KMS-11 (cell line): ENCODE measurements around the gene DAPK3.
"Not testable (repeated sequence)": the region's sequence is repeated elsewhere in the genome, so short reads cannot be mapped to it uniquely, and the experiment has no call there.

Experiments
- H2AFZ ChIP-seq: fragments of 200-600 bp; sonication (generic); 2 replicates; pipeline ENCODE4 v1.6.1; 2016; ENCODE audit warnings: antibody characterized with exemption, mixed run types, low read depth
- H3K27ac ChIP-seq: fragments of 200-600 bp; sonication (generic); 2 replicates; pipeline ENCODE4 v1.6.1; 2016; ENCODE audit warnings: mild to moderate bottlenecking, mixed run types
- H3K27me3 ChIP-seq: fragments of 200-600 bp; sonication (generic); 2 replicates; pipeline ENCODE4 v1.6.1; 2017; ENCODE audit warnings: mild to moderate bottlenecking, low read depth, mixed run types, moderate library complexity; ENCODE audit not compliant: insufficient read depth
- H3K36me3 ChIP-seq: fragments of 200-600 bp; sonication (generic); 2 replicates; pipeline ENCODE4 v1.6.1; 2017; ENCODE audit warnings: mild to moderate bottlenecking, mixed run types; ENCODE audit not compliant: insufficient read depth
- H3K4me1 ChIP-seq: fragments of 200-600 bp; sonication (generic); 2 replicates; pipeline ENCODE4 v1.6.1; 2016; ENCODE audit warnings: mild to moderate bottlenecking, low read depth, mixed run types; ENCODE audit not compliant: poor library complexity, severe bottlenecking
- H3K4me2 ChIP-seq: fragments of 200-600 bp; sonication (generic); 2 replicates; pipeline ENCODE4 v1.7.0; 2016; ENCODE audit warnings: mild to moderate bottlenecking, mixed run types
- H3K4me3 ChIP-seq: fragments of 200-600 bp; sonication (generic); IDR thresholded peaks from 2 replicates; pipeline ENCODE4 v1.6.1; 2017; ENCODE audit warnings: low read depth, low read length, mixed read lengths; ENCODE audit not compliant: insufficient read depth
- H3K79me2 ChIP-seq: fragments of 200-600 bp; sonication (generic); 2 replicates; pipeline ENCODE4 v1.6.1; 2016; ENCODE audit warnings: low read depth, mixed run types; ENCODE audit not compliant: insufficient read depth
- H3K9ac ChIP-seq: fragments of 200-600 bp; sonication (generic); 2 replicates; pipeline ENCODE4 v1.6.1; 2016; ENCODE audit warnings: mild to moderate bottlenecking, mixed run types
- H4K20me1 ChIP-seq: fragments of 200-600 bp; sonication (generic); 2 replicates; pipeline ENCODE4 v1.6.1; 2016; ENCODE audit warnings: mild to moderate bottlenecking, mixed run types; ENCODE audit not compliant: insufficient read depth
- TF ChIP-seq, protein P1 (sequence below): fragments of 200-600 bp; sonication (generic); conservative IDR thresholded peaks from 2 replicates; pipeline ENCODE4 v1.6.1; 2017; ENCODE audit warnings: low read depth, mild to moderate bottlenecking, antibody characterized with exemption, low read length, moderate library complexity, mixed read lengths

Gene DAPK3

DNA sequence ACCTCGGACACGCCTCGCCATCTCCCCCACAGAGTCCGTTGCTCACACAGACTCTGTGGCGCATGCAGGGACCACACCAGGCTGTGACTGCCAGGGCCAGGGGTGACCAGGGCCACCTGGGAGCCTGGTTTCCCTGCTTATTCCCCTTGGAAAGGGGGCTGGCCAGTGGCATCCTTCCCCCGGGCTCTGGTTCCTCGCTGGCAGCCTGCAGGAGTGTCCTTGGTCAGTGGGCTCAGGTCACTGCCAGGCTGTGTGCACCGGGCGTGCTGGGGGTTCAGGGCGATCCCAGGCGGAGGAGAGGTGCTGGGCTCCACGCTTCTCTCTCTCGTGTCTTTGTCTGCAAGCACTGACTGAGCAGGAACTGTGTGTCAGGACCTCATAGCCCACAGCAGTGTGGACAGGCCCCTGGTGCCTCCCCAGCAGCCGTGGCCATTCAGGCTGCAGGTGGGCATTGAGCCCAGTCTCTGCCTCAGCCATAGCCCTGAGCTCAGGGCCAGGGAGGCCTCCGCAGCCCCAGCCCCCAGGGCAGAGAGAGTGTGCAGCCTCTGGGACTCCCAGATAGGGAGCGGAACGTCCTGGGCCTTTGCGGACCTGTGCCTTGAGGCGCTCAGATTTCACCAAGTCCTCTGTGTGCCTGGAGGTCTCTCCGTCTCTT is 43.1 kb upstream of the DAPK3 start:
- H3K9ac ChIP-seq, result no peak overlapping the region
- peaks cover 6% of the 10 kb centered on the region for H3K4me1 ChIP-seq
- H3K4me2 ChIP-seq, result no peak overlapping the region
- no peaks in the 10 kb centered on the region for H4K20me1 ChIP-seq
- TF ChIP-seq, protein P1, sequence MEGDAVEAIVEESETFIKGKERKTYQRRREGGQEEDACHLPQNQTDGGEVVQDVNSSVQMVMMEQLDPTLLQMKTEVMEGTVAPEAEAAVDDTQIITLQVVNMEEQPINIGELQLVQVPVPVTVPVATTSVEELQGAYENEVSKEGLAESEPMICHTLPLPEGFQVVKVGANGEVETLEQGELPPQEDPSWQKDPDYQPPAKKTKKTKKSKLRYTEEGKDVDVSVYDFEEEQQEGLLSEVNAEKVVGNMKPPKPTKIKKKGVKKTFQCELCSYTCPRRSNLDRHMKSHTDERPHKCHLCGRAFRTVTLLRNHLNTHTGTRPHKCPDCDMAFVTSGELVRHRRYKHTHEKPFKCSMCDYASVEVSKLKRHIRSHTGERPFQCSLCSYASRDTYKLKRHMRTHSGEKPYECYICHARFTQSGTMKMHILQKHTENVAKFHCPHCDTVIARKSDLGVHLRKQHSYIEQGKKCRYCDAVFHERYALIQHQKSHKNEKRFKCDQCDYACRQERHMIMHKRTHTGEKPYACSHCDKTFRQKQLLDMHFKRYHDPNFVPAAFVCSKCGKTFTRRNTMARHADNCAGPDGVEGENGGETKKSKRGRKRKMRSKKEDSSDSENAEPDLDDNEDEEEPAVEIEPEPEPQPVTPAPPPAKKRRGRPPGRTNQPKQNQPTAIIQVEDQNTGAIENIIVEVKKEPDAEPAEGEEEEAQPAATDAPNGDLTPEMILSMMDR, result no peak
- H3K27me3 ChIP-seq, result no peaks in the 10 kb centered on the region
- H2AFZ ChIP-seq, result no peak overlapping the region
- H3K79me2 ChIP-seq, result peaks cover 18% of the 10 kb centered on the region; the same call in 1 of the 2 replicates
- no peaks in the 10 kb centered on the region for H3K36me3 ChIP-seq
- H3K27ac ChIP-seq, result no peak overlapping the region
- H3K4me3 ChIP-seq, result no peak overlapping the region

DNA sequence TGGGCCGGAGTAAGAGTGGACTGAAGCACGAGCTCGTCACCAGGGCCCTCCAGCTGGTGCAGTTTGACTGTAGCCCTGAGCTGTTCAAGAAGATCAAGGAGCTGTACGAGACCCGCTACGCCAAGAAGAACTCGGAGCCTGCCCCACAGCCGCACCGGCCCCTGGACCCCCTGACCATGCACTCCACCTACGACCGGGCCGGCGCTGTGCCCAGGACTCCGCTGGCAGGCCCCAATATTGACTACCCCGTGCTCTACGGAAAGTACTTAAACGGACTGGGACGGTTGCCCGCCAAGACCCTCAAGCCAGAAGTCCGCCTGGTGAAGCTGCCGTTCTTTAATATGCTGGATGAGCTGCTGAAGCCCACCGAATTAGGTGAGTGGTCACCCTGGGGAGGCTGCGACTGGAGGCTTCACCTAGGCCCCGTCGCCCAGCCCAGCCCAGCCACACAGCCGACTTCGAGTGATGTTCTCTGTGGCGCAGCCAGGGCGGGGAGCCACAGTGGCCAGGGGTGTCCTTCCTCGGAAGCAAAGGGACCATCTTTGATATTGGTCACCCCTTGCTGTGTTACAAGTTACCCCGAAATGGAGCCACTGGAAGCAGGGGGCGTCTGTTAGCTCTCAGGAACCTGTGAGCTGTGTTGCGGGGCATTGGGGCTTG is 42.2 kb upstream of the DAPK3 start:
- H3K27me3 ChIP-seq, result no peaks in the 10 kb centered on the region
- no peak overlapping the region for H3K4me2 ChIP-seq
- peaks cover 12% of the 10 kb centered on the region for H3K4me1 ChIP-seq
- no peaks in the 10 kb centered on the region for H4K20me1 ChIP-seq
- TF ChIP-seq, protein P1, result no peak
- H3K79me2 ChIP-seq, result peaks cover 25% of the 10 kb centered on the region; the same call in 1 of the 2 replicates
- H2AFZ ChIP-seq, result no peak overlapping the region
- no peak overlapping the region for H3K27ac ChIP-seq
- H3K36me3 ChIP-seq, result no peaks in the 10 kb centered on the region
- H3K4me3 ChIP-seq, result no peak overlapping the region
- H3K9ac ChIP-seq, result no peak overlapping the region

DNA sequence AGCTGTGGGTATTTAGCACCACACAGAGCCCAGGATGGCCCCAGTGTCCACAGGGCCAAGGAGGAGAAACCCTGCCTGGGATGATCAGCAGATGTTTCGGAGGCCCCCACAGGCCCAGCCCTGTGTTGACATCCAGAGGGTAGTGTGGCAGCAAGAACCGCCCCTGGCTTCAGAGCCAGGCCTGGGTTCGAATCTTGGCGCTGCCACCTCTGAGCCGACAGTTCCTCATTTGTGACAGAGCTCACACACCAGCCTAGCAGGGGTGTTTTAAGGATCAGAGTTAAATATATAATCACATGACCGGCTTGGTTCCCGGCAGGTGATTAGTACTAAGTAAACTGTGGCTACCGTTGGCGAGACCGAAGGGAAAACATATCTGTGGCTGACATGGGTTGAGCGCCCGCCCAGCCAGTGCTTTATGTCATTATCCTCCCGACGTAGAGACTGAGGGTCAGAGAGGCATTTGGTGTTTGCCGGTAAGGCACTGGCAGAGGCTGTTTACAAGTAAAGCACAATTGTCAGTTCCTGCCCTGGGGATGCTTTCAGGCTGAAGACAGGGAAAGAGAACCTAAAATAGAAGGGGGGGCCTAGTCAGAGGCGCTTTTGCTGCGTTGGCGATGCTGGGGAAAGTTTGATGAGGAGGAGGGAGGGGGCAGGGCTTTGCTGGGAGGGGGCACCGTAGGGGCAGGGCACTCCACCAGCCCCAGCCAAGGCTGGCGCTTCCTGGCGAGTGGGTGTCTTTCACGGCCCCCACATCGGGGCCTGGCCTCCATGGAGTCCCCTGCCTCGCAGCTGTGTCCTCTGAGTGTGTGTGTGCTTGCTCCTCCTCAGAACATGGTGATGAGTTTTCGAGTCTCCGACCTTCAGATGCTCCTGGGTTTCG is 41.4 kb upstream of the DAPK3 start:
- no peak overlapping the region for H3K4me2 ChIP-seq
- no peak overlapping the region for H3K9ac ChIP-seq
- H3K4me1 ChIP-seq, result peaks cover 12% of the 10 kb centered on the region
- no peak overlapping the region for H3K27ac ChIP-seq
- no peaks in the 10 kb centered on the region for H3K36me3 ChIP-seq
- no peak overlapping the region for H3K4me3 ChIP-seq
- no peak overlapping the region for H2AFZ ChIP-seq
- TF ChIP-seq, protein P1, result no peak
- no peaks in the 10 kb centered on the region for H4K20me1 ChIP-seq
- H3K27me3 ChIP-seq, result no peaks in the 10 kb centered on the region
- H3K79me2 ChIP-seq, result peaks cover 27% of the 10 kb centered on the region; the same call in 1 of the 2 replicates

DNA sequence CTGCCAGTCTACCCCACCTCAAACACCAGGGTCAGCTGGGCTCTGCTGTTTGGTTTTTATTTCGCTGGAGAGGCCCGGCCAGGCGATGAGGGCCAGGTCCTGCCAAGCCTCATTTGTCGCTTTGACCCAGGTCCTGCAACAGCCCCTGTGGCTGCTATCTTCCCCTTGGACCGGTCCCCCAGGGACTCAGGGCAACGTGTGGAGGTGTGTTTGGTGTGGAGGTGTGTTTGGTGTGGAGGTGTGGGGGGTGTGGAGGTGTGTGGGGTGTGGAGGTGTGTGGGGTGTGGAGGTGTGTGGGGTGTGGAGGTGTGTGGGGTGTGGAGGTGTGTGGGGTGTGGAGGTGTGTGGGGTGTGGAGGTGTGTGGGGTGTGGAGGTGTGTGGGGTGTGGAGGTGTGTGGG is 40.5 kb upstream of the DAPK3 start:
- not testable (repeated sequence) for H3K27ac ChIP-seq, H3K4me2 ChIP-seq, H3K4me3 ChIP-seq, H3K9ac ChIP-seq, H2AFZ ChIP-seq, H3K27me3 ChIP-seq, H4K20me1 ChIP-seq, H3K36me3 ChIP-seq
- Histone ChIP-seq H3K4me1 (peaks cover 16% of the 10 kb centered on the region), H3K79me2 (peaks cover 27% of the 10 kb centered on the region; the same call in 1 of the 2 replicates)
